Hepatocyte (in vitro differentiated cells): Measurements from ENCODE around the gene SIGLEC9. TPM values are rescaled to one million over a fixed set of nuclear protein-coding genes. Genes with fewer than 3 reads are reported as not detected.

ENCODE experiments used
- DNase-seq: peaks from one replicate; pipeline ENCODE4 v3.0.0-alpha.2; 2016; ENCODE audit warnings: low spot score
- H2AFZ ChIP-seq: fragments of 200-600 bp; sonication (generic); 2 replicates; pipeline ENCODE4 v1.6.0; 2016; ENCODE audit warnings: antibody characterized with exemption, mild to moderate bottlenecking
- H3K27ac ChIP-seq: fragments of 200-600 bp; sonication (generic); 2 replicates; pipeline ENCODE4 v1.5.1; 2016; ENCODE audit warnings: mild to moderate bottlenecking
- H3K27me3 ChIP-seq: fragments of 200-600 bp; sonication (generic); 2 replicates; pipeline ENCODE4 v1.6.1; 2016
- H3K36me3 ChIP-seq: fragments of 200-600 bp; sonication (generic); replicated peaks from 2 replicates; pipeline ENCODE4 v1.5.1; 2016; ENCODE audit warnings: low read depth; ENCODE audit not compliant: insufficient read depth
- H3K4me1 ChIP-seq: fragments of 200-600 bp; sonication (generic); 2 replicates; pipeline ENCODE4 v1.5.1; 2016; ENCODE audit warnings: mild to moderate bottlenecking, moderate library complexity; ENCODE audit not compliant: insufficient read depth
- H3K4me2 ChIP-seq: fragments of 200-600 bp; sonication (generic); 2 replicates; pipeline ENCODE4 v1.6.0; 2016
- H3K4me3 ChIP-seq: fragments of 200-600 bp; sonication (generic); 2 replicates; pipeline ENCODE4 v1.5.1; 2016; ENCODE audit warnings: mild to moderate bottlenecking
- H3K79me2 ChIP-seq: fragments of 200-600 bp; sonication (generic); 2 replicates; pipeline ENCODE4 v1.6.0; 2017; ENCODE audit warnings: mild to moderate bottlenecking
- H3K9me2 ChIP-seq: fragments of 200-600 bp; sonication (generic); replicated peaks from 2 replicates; pipeline ENCODE4 v1.6.0; 2017; ENCODE audit warnings: mild to moderate bottlenecking; ENCODE audit not compliant: insufficient read depth
- H3K9me3 ChIP-seq: fragments of 200-600 bp; sonication (generic); 2 replicates; pipeline ENCODE4 v1.5.1; 2016; ENCODE audit warnings: low read depth, mild to moderate bottlenecking
- H4K20me1 ChIP-seq: fragments of 200-600 bp; sonication (generic); 2 replicates; pipeline ENCODE4 v1.6.0; 2016; ENCODE audit warnings: mild to moderate bottlenecking; ENCODE audit not compliant: insufficient read depth, poor library complexity, severe bottlenecking
- CTCF ChIP-seq: fragments of 200-600 bp; sonication (generic); IDR thresholded peaks from 2 replicates; pipeline ENCODE4 v1.5.1; 2016; ENCODE audit warnings: antibody characterized with exemption, mild to moderate bottlenecking; ENCODE audit not compliant: poor library complexity
- EZH2 ChIP-seq: fragments of 200-600 bp; sonication (generic); IDR thresholded peaks from 2 replicates; pipeline ENCODE4 v1.6.1; 2016; ENCODE audit warnings: antibody characterized with exemption, mild to moderate bottlenecking, borderline replicate concordance
- EZH2phosphoT487 ChIP-seq: fragments of 200-600 bp; sonication (generic); IDR thresholded peaks from one replicate; pipeline ENCODE4 v1.6.1; 2018; ENCODE audit warnings: antibody characterized with exemption, mild to moderate bottlenecking, low read depth, moderate library complexity; ENCODE audit not compliant: unreplicated experiment, severe bottlenecking
- WGBS: methylation state at CpG from one replicate; pipeline ENCODE4 v1.1.6; 2016; ENCODE audit warnings: low lambda C conversion rate; ENCODE audit errors: missing lambda C conversion rate; 5-methylcytosine and 5-hydroxymethylcytosine counted together
- polyA plus RNA-seq: library from polyadenylated mRNA; unstranded; fragments of >200 nt; fragmentation: Nextera tagmentation; extraction: Ambion mirVana; gene quantifications from 2 replicates; pipeline ENCODE4 v1.2.1, GENCODE V29; 2016
- total RNA-seq: library from RNA; depleted of rRNA; stranded (reverse); fragments of >200 nt; gene quantifications from 2 replicates; pipeline ENCODE4 v1.2.3, GENCODE V29; 2014

Gene SIGLEC9
- total and polyA plus RNA-seq, 2 experiments from 2014 or later = 0.77 to 1.5 TPM

DNA sequence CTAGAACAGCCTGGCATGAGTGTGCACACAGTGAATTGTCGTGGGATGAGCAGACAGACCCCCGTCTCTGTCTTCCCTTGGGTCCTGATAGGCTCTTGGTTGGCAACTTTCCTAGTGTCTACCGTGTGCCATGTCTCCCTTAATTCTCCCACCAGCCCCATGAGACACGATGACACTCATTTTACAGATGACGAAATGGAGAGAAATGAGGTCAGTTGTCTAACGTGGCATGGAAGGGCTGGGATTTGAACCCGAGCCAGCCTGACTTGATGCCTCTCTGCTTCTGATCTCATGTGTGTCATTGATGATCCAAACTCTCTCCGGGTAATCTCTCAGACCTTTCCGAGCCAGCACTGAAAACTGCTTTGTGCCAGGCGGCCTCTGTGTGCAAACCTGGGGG, 33.6 kb upstream of the SIGLEC9 start:
- no peak overlapping the region for H3K4me3 ChIP-seq
- no peaks in the 10 kb centered on the region for H3K9me3 ChIP-seq
- H3K9me2 ChIP-seq = no peaks in the 10 kb centered on the region
- TF ChIP-seq CTCF (no peak), EZH2 (no peak), EZH2phosphoT487 (no peak)
- no peak for DNase-seq
- no peaks in the 10 kb centered on the region for H3K36me3 ChIP-seq
- no peaks in the 10 kb centered on the region for H3K79me2 ChIP-seq
- H3K4me2 ChIP-seq = no peak overlapping the region
- H3K27me3 ChIP-seq = no peaks in the 10 kb centered on the region
- H3K4me1 ChIP-seq = no peaks in the 10 kb centered on the region
- no peak overlapping the region for H2AFZ ChIP-seq
- WGBS = 89% methylated on average over 10 of the region's 10 CpGs
- H3K27ac ChIP-seq = no peak overlapping the region
- no peaks in the 10 kb centered on the region for H4K20me1 ChIP-seq

GRCh38 chr19:51091895-51092873, 32.5 kb upstream of the SIGLEC9 start:
- Histone ChIP-seq H3K36me3 (no peaks in the 10 kb centered on the region), H2AFZ (no peak overlapping the region), H3K4me3 (no peak overlapping the region), H4K20me1 (no peaks in the 10 kb centered on the region), H3K4me2 (no peak overlapping the region), H3K9me3 (no peaks in the 10 kb centered on the region), H3K9me2 (no peaks in the 10 kb centered on the region), H3K79me2 (no peaks in the 10 kb centered on the region), H3K27me3 (no peaks in the 10 kb centered on the region), H3K4me1 (no peaks in the 10 kb centered on the region), H3K27ac (no peak overlapping the region)
- DNase-seq = no peak
- TF ChIP-seq EZH2 = no peak
- no peak for TF ChIP-seq CTCF
- no peak for TF ChIP-seq EZH2phosphoT487
- WGBS = 53% methylated on average over 16 of the region's 16 CpGs

GRCh38 chr19:51093101-51093500, 31.6 kb upstream of the SIGLEC9 start:
- no peak overlapping the region for H3K4me2 ChIP-seq
- no peaks in the 10 kb centered on the region for H4K20me1 ChIP-seq
- no peak for TF ChIP-seq CTCF
- TF ChIP-seq EZH2phosphoT487 = no peak
- TF ChIP-seq EZH2 = no peak
- no peaks in the 10 kb centered on the region for H3K27me3 ChIP-seq
- H3K27ac ChIP-seq = no peak overlapping the region
- WGBS = 73% methylated on average over 8 of the region's 8 CpGs
- H3K36me3 ChIP-seq = no peaks in the 10 kb centered on the region
- no peaks in the 10 kb centered on the region for H3K79me2 ChIP-seq
- no peak overlapping the region for H2AFZ ChIP-seq
- no peak for DNase-seq
- H3K4me1 ChIP-seq = no peaks in the 10 kb centered on the region
- H3K9me3 ChIP-seq = no peaks in the 10 kb centered on the region
- no peaks in the 10 kb centered on the region for H3K9me2 ChIP-seq
- no peak overlapping the region for H3K4me3 ChIP-seq
